CD1c-positive myeloid dendritic cell (primary cell): Measurements from ENCODE around the gene GPR142.
A peak's percentile ranks its signal among the peaks of the same experiment; 100 is the strongest.

ENCODE experiments used
- DNase-seq: peaks from one replicate; pipeline ENCODE4 v3.0.0-alpha.2; 2016; ENCODE audit errors: extremely low spot score

GPR142 gene, protein sequence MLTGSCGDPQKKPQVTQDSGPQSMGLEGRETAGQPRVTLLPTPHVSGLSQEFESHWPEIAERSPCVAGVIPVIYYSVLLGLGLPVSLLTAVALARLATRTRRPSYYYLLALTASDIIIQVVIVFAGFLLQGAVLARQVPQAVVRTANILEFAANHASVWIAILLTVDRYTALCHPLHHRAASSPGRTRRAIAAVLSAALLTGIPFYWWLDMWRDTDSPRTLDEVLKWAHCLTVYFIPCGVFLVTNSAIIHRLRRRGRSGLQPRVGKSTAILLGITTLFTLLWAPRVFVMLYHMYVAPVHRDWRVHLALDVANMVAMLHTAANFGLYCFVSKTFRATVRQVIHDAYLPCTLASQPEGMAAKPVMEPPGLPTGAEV

GRCh38 chr17:74367206-74367605, at the start of gene GPR142:
Gene GPR142, plus strand, starts transcription at chr17:74367506. Its CDS starts 2,035 bp downstream, at chr17:74369541.
- DNase-seq = no peak

- DNase-seq = no peak
These were observed 48.9 kb upstream of the GPR142 start for GRCh38 chr17:74318391-74318790.

- no peak for DNase-seq
These were observed 42.8 kb upstream of the GPR142 start for GRCh38 chr17:74324521-74324920.

DNA sequence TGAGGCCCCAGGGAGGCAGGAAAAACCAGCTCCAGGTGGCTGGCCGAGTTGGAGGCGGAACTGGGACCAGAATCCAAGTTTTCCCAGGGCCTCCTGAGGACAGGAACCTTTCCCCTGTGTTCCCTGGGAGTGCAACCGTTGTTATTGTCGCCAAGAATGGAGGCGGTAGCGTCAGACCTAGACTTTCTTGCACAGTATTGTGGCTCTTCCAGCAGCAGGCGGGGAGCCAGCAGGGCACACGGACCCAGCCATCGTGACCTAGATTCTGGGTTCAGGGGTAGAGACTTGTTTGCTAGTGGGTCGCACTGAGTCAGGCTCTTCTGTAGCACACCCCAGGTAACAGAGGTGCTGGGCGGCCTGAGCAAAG, 41.9 kb upstream of the GPR142 start:
- no peak for DNase-seq

DNA sequence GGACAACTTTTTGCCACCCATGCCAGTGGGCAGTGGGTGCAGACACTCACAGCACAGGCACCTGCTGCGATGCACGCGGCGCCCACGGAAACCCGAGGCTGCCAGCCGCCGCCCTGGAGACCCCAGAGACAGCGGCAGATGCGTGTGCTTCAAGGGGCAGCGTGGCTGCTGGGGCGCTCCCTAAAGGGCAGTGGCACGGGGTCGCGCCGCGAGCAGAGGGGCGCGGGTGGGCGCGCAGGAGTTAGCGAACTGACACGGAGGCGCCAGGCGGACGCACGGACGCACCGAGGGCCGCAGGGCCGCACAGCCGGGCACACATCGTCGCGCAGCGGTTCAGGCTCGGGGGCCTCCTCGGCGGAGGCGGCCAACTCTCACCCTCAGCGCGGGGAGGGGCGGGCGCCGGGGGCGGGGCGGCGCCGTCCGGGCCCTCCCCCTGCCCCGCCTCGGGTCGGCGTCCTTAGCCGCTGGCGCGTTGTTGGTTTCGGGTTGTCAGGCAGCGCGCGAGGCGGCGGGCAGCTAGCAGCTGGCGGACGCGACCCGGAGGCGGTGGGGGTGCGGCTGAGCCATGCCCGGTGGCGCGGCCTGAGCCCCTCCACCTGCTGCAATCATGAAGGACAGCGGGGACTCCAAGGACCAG, 41.4 kb upstream of the GPR142 start, which contains the start of gene KIF19:
Gene KIF19 (plus strand): TSS at position 484 of the 637 bp plus-strand sequence. CDS start 124 bp downstream, at position 608.
- DNase-seq = peak; percentile 56

- DNase-seq = no peak
These were observed 40.8 kb upstream of the GPR142 start for GRCh38 chr17:74326506-74326905.

DNA sequence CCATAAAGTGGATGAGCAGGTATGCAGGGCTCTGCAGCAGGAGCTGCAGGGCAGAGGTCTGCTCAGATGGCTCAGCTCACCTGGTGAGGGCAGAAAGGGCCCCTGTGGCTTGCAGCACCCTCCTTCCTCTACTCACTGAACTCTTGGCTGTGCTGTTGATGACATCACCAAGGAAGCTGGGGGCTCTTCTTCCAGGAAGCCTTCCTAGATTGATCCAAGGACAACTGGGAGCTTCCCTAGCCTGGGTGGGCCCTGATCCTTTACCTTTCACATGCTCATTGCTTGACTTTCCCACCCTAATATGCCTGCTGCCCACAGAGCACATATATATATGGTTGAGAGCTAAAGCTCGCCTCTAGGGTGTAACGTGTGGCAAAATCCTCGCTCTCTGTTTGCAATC, 38.8 kb upstream of the GPR142 start:
- DNase-seq = no peak

GRCh38 chr17:74329378-74329777, 37.9 kb upstream of the GPR142 start:
- DNase-seq = no peak

- DNase-seq = no peak
These were observed 36.9 kb upstream of the GPR142 start for GRCh38 chr17:74330446-74330845.

DNA sequence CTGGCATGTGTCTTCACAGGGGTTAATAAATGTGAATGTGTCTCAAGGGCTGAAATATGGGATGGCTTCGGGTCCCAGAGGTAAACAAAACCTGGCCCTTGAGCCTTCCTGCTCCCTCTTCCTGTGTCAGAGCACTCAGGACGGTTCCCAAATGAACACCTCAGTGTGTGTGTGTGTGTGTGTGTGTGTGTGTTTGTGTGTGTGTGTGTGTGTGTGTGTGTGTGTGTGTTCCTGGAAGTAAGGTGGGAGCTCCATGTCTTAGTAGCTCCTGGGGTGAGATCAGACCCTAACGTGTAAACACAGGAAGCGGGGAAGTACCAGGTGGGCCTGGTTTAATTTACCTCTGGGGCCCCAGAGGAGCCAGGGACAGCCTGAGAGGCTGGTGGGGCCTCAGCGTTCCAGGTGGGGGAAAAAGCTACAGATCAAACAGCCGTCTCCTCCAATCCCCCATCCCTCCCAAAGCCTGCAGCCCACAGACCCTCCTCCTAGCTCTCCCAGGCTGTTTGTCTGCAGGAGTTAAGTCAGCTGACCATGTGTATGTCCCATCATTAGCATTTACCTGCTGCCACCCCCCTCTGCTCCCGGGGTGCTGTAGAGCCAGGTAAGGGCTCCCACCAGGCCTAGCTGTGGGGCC, 35.2 kb upstream of the GPR142 start:
- no peak for DNase-seq

- no peak for DNase-seq
These were observed 34.5 kb upstream of the GPR142 start for GRCh38 chr17:74332763-74333283.

DNA sequence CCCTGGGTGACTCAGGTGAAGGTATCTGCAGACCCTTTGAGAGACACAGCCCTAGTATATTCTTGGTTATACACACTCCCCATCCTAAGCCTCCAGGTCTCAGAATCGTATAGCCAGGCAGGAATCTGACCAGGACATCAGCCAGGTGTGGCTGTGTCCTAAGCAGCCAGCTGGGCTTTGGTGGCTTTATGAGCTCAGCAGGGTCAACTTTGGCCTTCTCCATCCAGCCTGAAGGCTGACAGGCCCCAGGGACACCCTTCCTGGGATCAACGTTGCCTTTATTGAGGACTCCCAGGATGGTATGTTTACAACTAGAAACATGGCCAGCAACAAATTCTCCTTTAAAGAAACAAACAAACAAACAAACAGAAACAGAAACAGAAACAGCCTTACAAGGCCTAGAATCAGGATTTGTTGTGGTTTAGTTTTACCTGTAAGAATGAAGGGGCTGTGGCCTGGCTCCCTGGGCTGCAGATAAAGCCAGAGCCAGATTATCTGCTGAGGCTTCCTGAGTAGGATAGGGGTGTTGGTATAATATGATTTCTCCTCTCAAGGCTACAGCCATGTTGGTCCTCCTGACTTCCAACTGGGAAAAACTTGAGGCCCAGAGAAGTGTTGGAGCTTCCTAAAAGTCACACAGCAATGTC, 32.8 kb upstream of the GPR142 start:
- DNase-seq = no peak

DNA sequence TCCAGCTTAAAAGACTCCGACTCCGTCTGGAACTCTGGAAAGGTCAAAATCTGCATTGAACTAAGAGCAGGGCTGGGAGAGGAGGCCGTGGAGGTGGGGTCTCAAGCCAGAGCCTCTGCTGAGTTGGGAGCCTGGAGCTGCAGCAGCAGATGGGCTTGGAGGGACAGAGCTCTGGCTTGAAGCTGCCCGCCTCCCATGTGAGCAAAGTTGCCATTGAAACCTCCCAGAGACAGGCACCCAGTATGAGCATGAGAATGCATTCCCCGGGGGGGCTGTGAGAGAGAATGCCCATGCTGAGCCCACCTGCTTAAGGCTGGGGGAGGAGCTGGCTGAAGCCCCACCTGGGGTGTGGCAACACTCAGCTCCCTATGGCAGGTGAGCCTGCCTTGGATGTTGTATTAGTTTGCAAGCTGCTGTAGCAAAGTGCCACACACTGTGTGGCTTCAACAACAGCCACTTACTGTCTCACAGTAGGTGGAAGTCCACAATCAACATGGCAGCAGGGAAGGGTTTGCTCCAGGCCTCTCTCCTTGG, 31.7 kb upstream of the GPR142 start:
- no peak for DNase-seq

- DNase-seq = no peak
These were observed 31.0 kb upstream of the GPR142 start for GRCh38 chr17:74336307-74336706.

DNA sequence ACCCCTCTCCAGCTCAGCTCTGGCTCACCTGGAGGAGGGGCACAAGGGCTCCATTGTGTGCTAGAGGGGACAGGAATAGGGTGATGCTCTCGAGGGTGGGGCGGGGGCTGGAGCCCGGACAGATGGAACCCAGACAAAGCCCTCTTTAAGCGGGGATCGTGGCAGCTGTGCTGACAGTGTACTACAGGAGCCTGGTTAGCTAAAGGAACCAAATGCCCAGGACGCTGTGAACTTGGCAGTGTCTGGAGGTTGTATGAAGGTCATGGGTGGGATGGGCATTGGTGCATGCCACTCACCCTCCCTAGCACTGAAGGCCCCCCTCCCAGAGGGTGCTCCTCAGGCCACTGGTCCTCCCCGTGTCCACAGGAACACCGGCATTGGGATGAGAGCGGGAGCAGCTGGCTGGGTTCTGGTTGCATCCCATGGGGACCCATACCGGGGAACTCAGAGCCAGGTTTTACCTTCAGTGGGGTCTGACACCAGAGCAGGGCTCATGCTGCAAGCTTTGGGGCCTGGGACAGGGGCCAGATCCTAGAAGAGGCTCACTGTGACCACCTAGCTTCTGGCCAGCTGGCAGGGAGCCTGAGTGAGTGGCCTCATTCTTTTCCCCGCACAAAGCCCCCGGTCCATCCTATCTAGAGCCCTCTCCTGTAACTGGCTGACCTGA, 29.3 kb upstream of the GPR142 start:
- no peak for DNase-seq

- DNase-seq = no peak
These were observed 27.6 kb upstream of the GPR142 start for GRCh38 chr17:74339537-74340195.

DNA sequence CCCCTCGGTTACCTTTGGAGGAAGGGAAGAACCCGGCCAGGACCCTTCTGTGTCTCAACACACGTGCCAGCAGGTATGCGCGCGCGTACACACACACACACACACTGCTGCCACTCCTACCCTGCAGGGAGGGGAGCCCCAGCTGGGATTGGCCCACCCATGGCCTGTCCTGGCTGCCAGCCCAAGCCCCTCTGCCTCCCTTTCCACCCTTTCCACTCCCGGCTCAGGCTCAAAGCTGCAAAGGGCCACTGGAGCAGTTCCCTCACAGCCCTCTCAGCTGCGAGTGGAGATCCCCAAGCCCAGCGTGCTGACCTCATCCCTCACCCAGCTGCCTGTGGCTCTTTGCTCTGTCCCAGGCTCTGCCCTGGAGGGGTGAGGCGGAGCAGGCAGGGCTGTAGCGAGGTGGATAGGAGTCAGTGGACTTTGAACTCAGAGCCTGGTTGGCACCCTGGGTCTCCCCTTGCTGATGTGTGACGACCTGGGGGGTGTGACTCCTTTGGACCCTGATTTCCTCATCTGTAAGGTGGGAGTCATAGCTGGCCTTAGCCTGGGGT, 26.8 kb upstream of the GPR142 start:
- DNase-seq = peak; percentile 2

DNA sequence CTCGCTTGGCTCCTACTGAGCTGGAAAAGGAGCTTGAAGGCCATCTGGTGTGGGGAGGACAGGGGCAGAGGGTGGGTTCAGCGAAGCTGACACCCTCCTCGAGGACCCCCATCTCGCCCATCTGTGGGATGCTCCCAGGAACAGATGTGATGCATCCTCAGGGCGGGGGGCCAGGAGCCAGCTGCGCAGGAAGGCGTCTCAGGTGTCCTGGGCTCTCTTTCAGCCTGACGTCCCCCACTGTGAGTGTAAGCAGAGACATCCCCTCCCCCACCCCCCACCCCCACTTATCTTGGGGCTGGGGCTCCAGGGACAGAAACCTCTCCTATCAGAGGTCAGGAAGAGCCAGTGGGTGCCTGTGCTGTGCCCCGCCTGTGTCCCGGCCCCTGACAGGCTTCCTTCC, 25.1 kb upstream of the GPR142 start:
- DNase-seq = no peak

- DNase-seq = no peak
These were observed 24.2 kb upstream of the GPR142 start for GRCh38 chr17:74343121-74343520.

- no peak for DNase-seq
These were observed 23.6 kb upstream of the GPR142 start for GRCh38 chr17:74343526-74344284.
